ENCODE measurements around the gene INVS.

INVS gene

GRCh38 chr9:100286257-100286656 lies 187.2 kb downstream of the INVS start:
- Mint-ChIP-seq H3K27ac (no peak overlapping the region), H3K27me3 (no peaks in the 10 kb centered on the region), H3K9me3 (peaks cover 0 to 8% of the 10 kb centered on the region in 2 donors), H3K4me1 (ENCODE audit: low read depth in 2 of 2) (no peaks in the 10 kb centered on the region), H3K36me3 (ENCODE audit: insufficient read depth) (peaks cover 27% of the 10 kb centered on the region), H3K4me3 (no peak overlapping the region)
- DNase-seq (no peak), ATAC-seq (replicated peaks) (no peak)

GRCh38 chr9:100287186-100287585 lies 188.1 kb downstream of the INVS start:
- Mint-ChIP-seq H3K36me3 (ENCODE audit: insufficient read depth) (peaks cover 30% of the 10 kb centered on the region), H3K4me1 (ENCODE audit: low read depth in 2 of 2) (no peaks in the 10 kb centered on the region), H3K9me3 (peaks cover 0 to 8% of the 10 kb centered on the region in 2 donors), H3K4me3 (no peak overlapping the region), H3K27ac (no peak overlapping the region), H3K27me3 (no peaks in the 10 kb centered on the region)
- no peak for DNase-seq
- no peak for ATAC-seq (replicated peaks)

GRCh38 chr9:100290714-100291113 lies 191.7 kb downstream of the INVS start:
- no peak overlapping the region for H3K4me3 Mint-ChIP-seq
- H3K27me3 Mint-ChIP-seq: no peaks in the 10 kb centered on the region
- DNase-seq (no peak), ATAC-seq (replicated peaks) (no peak)
- H3K36me3 Mint-ChIP-seq (ENCODE audit: insufficient read depth): peaks cover 23% of the 10 kb centered on the region
- no peaks in the 10 kb centered on the region for H3K9me3 Mint-ChIP-seq
- H3K4me1 Mint-ChIP-seq (ENCODE audit: low read depth in 2 of 2): no peaks in the 10 kb centered on the region
- no peak overlapping the region for H3K27ac Mint-ChIP-seq

- ATAC-seq (replicated peaks): no peak
- H3K9me3 Mint-ChIP-seq: no peaks in the 10 kb centered on the region
- no peak overlapping the region for H3K4me3 Mint-ChIP-seq
- no peak overlapping the region for H3K27ac Mint-ChIP-seq
- no peak for DNase-seq
- peaks cover 21% of the 10 kb centered on the region for H3K36me3 Mint-ChIP-seq (ENCODE audit: insufficient read depth)
- no peaks in the 10 kb centered on the region for H3K27me3 Mint-ChIP-seq
- no peaks in the 10 kb centered on the region for H3K4me1 Mint-ChIP-seq (ENCODE audit: low read depth in 2 of 2)
These were observed 193.4 kb downstream of the INVS start for GRCh38 chr9:100292414-100292813.

- H3K36me3 Mint-ChIP-seq (ENCODE audit: insufficient read depth): peaks cover 17% of the 10 kb centered on the region
- DNase-seq: no peak
- H3K27ac Mint-ChIP-seq: no peak overlapping the region
- ATAC-seq (replicated peaks): no peak
- no peaks in the 10 kb centered on the region for H3K9me3 Mint-ChIP-seq
- H3K4me3 Mint-ChIP-seq: no peak overlapping the region
- H3K27me3 Mint-ChIP-seq: no peaks in the 10 kb centered on the region
- no peaks in the 10 kb centered on the region for H3K4me1 Mint-ChIP-seq (ENCODE audit: low read depth in 2 of 2)
These were observed 195.3 kb downstream of the INVS start for GRCh38 chr9:100294341-100294740.

GRCh38 chr9:100294806-100295205 lies 195.8 kb downstream of the INVS start:
- H3K36me3 Mint-ChIP-seq (ENCODE audit: insufficient read depth): peaks cover 20% of the 10 kb centered on the region
- no peak overlapping the region for H3K27ac Mint-ChIP-seq
- H3K4me1 Mint-ChIP-seq (ENCODE audit: low read depth in 2 of 2): peaks cover 0 to 4% of the 10 kb centered on the region in 2 donors
- no peak overlapping the region for H3K4me3 Mint-ChIP-seq
- DNase-seq (no peak), ATAC-seq (replicated peaks) (no peak)
- no peaks in the 10 kb centered on the region for H3K27me3 Mint-ChIP-seq
- H3K9me3 Mint-ChIP-seq: no peaks in the 10 kb centered on the region

- peaks cover 20% of the 10 kb centered on the region for H3K36me3 Mint-ChIP-seq (ENCODE audit: insufficient read depth)
- ATAC-seq (replicated peaks) (no peak), DNase-seq (no peak)
- H3K9me3 Mint-ChIP-seq: no peaks in the 10 kb centered on the region
- H3K4me1 Mint-ChIP-seq (ENCODE audit: low read depth in 2 of 2): peaks cover 0 to 4% of the 10 kb centered on the region in 2 donors
- H3K4me3 Mint-ChIP-seq: no peak overlapping the region
- no peaks in the 10 kb centered on the region for H3K27me3 Mint-ChIP-seq
- peak overlapping the region in 1 of 2 donors; percentile 52 for H3K27ac Mint-ChIP-seq
These were observed 196.2 kb downstream of the INVS start for GRCh38 chr9:100295240-100295639.

- H3K27ac Mint-ChIP-seq: peak overlapping the region in 1 of 2 donors; percentile 68
- H3K27me3 Mint-ChIP-seq: no peaks in the 10 kb centered on the region
- no peaks in the 10 kb centered on the region for H3K9me3 Mint-ChIP-seq
- no peak overlapping the region for H3K4me3 Mint-ChIP-seq
- peaks cover 0 to 7% of the 10 kb centered on the region in 2 donors for H3K4me1 Mint-ChIP-seq (ENCODE audit: low read depth in 2 of 2)
- H3K36me3 Mint-ChIP-seq (ENCODE audit: insufficient read depth): peaks cover 11% of the 10 kb centered on the region
- DNase-seq (no peak), ATAC-seq (replicated peaks) (no peak)
These were observed 197.4 kb downstream of the INVS start for GRCh38 chr9:100296407-100296806.

- ATAC-seq (replicated peaks): no peak
- Mint-ChIP-seq H3K27ac (peak overlapping the region; percentile 33 to 77), H3K4me1 (ENCODE audit: low read depth in 2 of 2) (peaks cover 0 to 7% of the 10 kb centered on the region in 2 donors), H3K9me3 (no peaks in the 10 kb centered on the region), H3K27me3 (no peaks in the 10 kb centered on the region), H3K36me3 (ENCODE audit: insufficient read depth) (peaks cover 17% of the 10 kb centered on the region), H3K4me3 (no peak overlapping the region)
- DNase-seq: no peak
These were observed 199.3 kb downstream of the INVS start for GRCh38 chr9:100298378-100298777.

GRCh38 chr9:100303747-100304146 lies 204.7 kb downstream of the INVS start:
- H3K9me3 Mint-ChIP-seq: no peaks in the 10 kb centered on the region
- peaks cover 34% of the 10 kb centered on the region for H3K36me3 Mint-ChIP-seq (ENCODE audit: insufficient read depth)
- peak overlapping the region; percentile 73 to 83 for H3K27ac Mint-ChIP-seq
- peaks cover 4 to 22% of the 10 kb centered on the region in 2 donors for H3K4me1 Mint-ChIP-seq (ENCODE audit: low read depth in 2 of 2)
- no peak overlapping the region for H3K4me3 Mint-ChIP-seq
- no peaks in the 10 kb centered on the region for H3K27me3 Mint-ChIP-seq
- ATAC-seq (replicated peaks) (no peak), DNase-seq (no peak)

GRCh38 chr9:100306283-100306682 lies 207.2 kb downstream of the INVS start:
- Mint-ChIP-seq H3K27me3 (no peaks in the 10 kb centered on the region), H3K36me3 (ENCODE audit: insufficient read depth) (peaks cover 33% of the 10 kb centered on the region), H3K4me3 (no peak overlapping the region), H3K27ac (no peak overlapping the region), H3K4me1 (ENCODE audit: low read depth in 2 of 2) (peaks cover 9 to 18% of the 10 kb centered on the region in 2 donors), H3K9me3 (no peaks in the 10 kb centered on the region)
- ATAC-seq (replicated peaks) (no peak), DNase-seq (no peak)

- Mint-ChIP-seq H3K27ac (no peak overlapping the region), H3K36me3 (ENCODE audit: insufficient read depth) (peaks cover 28% of the 10 kb centered on the region), H3K27me3 (no peaks in the 10 kb centered on the region), H3K4me3 (no peak overlapping the region), H3K9me3 (no peaks in the 10 kb centered on the region), H3K4me1 (ENCODE audit: low read depth in 2 of 2) (peaks cover 9 to 18% of the 10 kb centered on the region in 2 donors)
- ATAC-seq (replicated peaks): no peak
- DNase-seq: no peak
These were observed 208.0 kb downstream of the INVS start for GRCh38 chr9:100307080-100307479.

- Mint-ChIP-seq H3K36me3 (ENCODE audit: insufficient read depth) (peaks cover 23% of the 10 kb centered on the region), H3K27ac (peak overlapping the region; percentile 32 to 70), H3K27me3 (no peaks in the 10 kb centered on the region), H3K4me3 (no peak overlapping the region), H3K9me3 (no peaks in the 10 kb centered on the region), H3K4me1 (ENCODE audit: low read depth in 2 of 2) (peaks cover 9 to 17% of the 10 kb centered on the region in 2 donors)
- DNase-seq (no peak), ATAC-seq (replicated peaks) (no peak)
These were observed 210.0 kb downstream of the INVS start for GRCh38 chr9:100308965-100309564.

GRCh38 chr9:100309992-100310391 lies 210.9 kb downstream of the INVS start:
- no peak overlapping the region for H3K4me3 Mint-ChIP-seq
- H3K36me3 Mint-ChIP-seq (ENCODE audit: insufficient read depth): peaks cover 21% of the 10 kb centered on the region
- DNase-seq: no peak
- H3K27ac Mint-ChIP-seq: no peak overlapping the region
- no peaks in the 10 kb centered on the region for H3K27me3 Mint-ChIP-seq
- peaks cover 9 to 17% of the 10 kb centered on the region in 2 donors for H3K4me1 Mint-ChIP-seq (ENCODE audit: low read depth in 2 of 2)
- H3K9me3 Mint-ChIP-seq: no peaks in the 10 kb centered on the region
- no peak for ATAC-seq (replicated peaks)

Data from effector memory CD8-positive, alpha-beta T cell (primary cell).